ENCODE data around the gene RELN. TPM values are rescaled to one million over a fixed set of nuclear protein-coding genes. Genes with fewer than 3 reads are reported as not detected.
"Not testable (repeated sequence)": the region's sequence is repeated elsewhere in the genome, so short reads cannot be mapped to it uniquely, and the experiment has no call there.

Gene RELN
- total RNA-seq (2014; rRNA removed; shearing (Covaris generic)) = 0.24 TPM in 1 of 2 replicates, not detected in the other

GRCh38 chr7:103989200-103989784, at the start of gene RELN:
TSS of gene RELN (minus strand) at chr7:103989658. CDS start at chr7:103989356, 302 bp downstream.
- DNase-seq = peak; percentile 73
- no peaks in the 10 kb centered on the region for H3K36me3 ChIP-seq (replicated peaks; ENCODE audit: control insufficient read depth, insufficient read depth, low read length)
- peaks cover 63% of the 10 kb centered on the region for H3K27me3 ChIP-seq (ENCODE audit: control insufficient read depth, insufficient read depth, low read length)
- H3K4me3 ChIP-seq (ENCODE audit: insufficient read depth, low read depth, low read length) = peak within 1 kb of the TSS; percentile 48

GRCh38 chr7:104038136-104038535, 48.7 kb upstream of the RELN start:
- Histone ChIP-seq H3K27me3 (ENCODE audit: control insufficient read depth, insufficient read depth, low read length) (no peaks in the 10 kb centered on the region), H3K4me3 (ENCODE audit: insufficient read depth, low read depth, low read length) (no peak overlapping the region), H3K36me3 (replicated peaks; ENCODE audit: control insufficient read depth, insufficient read depth, low read length) (no peaks in the 10 kb centered on the region)
- no peak for DNase-seq

- DNase-seq; H3K27me3 ChIP-seq (ENCODE audit: control insufficient read depth, insufficient read depth, low read length); H3K36me3 ChIP-seq (replicated peaks; ENCODE audit: control insufficient read depth, insufficient read depth, low read length); H3K4me3 ChIP-seq (ENCODE audit: insufficient read depth, low read depth, low read length): not testable (repeated sequence)
Measured at GRCh38 chr7:104036889-104037288, 47.4 kb upstream of the RELN start.

GRCh38 chr7:104035351-104035750, 45.9 kb upstream of the RELN start:
- no peaks in the 10 kb centered on the region for H3K36me3 ChIP-seq (replicated peaks; ENCODE audit: control insufficient read depth, insufficient read depth, low read length)
- DNase-seq = no peak
- no peak overlapping the region for H3K4me3 ChIP-seq (ENCODE audit: insufficient read depth, low read depth, low read length)
- no peaks in the 10 kb centered on the region for H3K27me3 ChIP-seq (ENCODE audit: control insufficient read depth, insufficient read depth, low read length)

- DNase-seq = no peak
- no peaks in the 10 kb centered on the region for H3K27me3 ChIP-seq (ENCODE audit: control insufficient read depth, insufficient read depth, low read length)
Measured at GRCh38 chr7:104034679-104035078, 45.2 kb upstream of the RELN start.

GRCh38 chr7:104033837-104034236, 44.4 kb upstream of the RELN start:
- Histone ChIP-seq H3K36me3 (replicated peaks; ENCODE audit: control insufficient read depth, insufficient read depth, low read length) (no peaks in the 10 kb centered on the region), H3K27me3 (ENCODE audit: control insufficient read depth, insufficient read depth, low read length) (no peaks in the 10 kb centered on the region), H3K4me3 (ENCODE audit: insufficient read depth, low read depth, low read length) (no peak overlapping the region)
- no peak for DNase-seq

More at GRCh38 chr7:104034679-104035078, 45.2 kb upstream of the RELN start:
- H3K36me3 ChIP-seq (replicated peaks; ENCODE audit: control insufficient read depth, insufficient read depth, low read length) = no peaks in the 10 kb centered on the region
- H3K4me3 ChIP-seq (ENCODE audit: insufficient read depth, low read depth, low read length) = no peak overlapping the region

GRCh38 chr7:104032486-104032885, 43.0 kb upstream of the RELN start:
- H3K4me3 ChIP-seq (ENCODE audit: insufficient read depth, low read depth, low read length) = no peak overlapping the region
- no peaks in the 10 kb centered on the region for H3K36me3 ChIP-seq (replicated peaks; ENCODE audit: control insufficient read depth, insufficient read depth, low read length)
- no peaks in the 10 kb centered on the region for H3K27me3 ChIP-seq (ENCODE audit: control insufficient read depth, insufficient read depth, low read length)
- no peak for DNase-seq

- DNase-seq = no peak
- H3K36me3 ChIP-seq (replicated peaks; ENCODE audit: control insufficient read depth, insufficient read depth, low read length) = no peaks in the 10 kb centered on the region
- H3K4me3 ChIP-seq (ENCODE audit: insufficient read depth, low read depth, low read length) = no peak overlapping the region
- H3K27me3 ChIP-seq (ENCODE audit: control insufficient read depth, insufficient read depth, low read length) = no peaks in the 10 kb centered on the region
Measured at GRCh38 chr7:104029765-104030164, 40.3 kb upstream of the RELN start.

GRCh38 chr7:104024632-104025031, 35.2 kb upstream of the RELN start:
- no peaks in the 10 kb centered on the region for H3K27me3 ChIP-seq (ENCODE audit: control insufficient read depth, insufficient read depth, low read length)
- H3K4me3 ChIP-seq (ENCODE audit: insufficient read depth, low read depth, low read length) = no peak overlapping the region
- no peak for DNase-seq
- H3K36me3 ChIP-seq (replicated peaks; ENCODE audit: control insufficient read depth, insufficient read depth, low read length) = no peaks in the 10 kb centered on the region

- no peak for DNase-seq
- Histone ChIP-seq H3K36me3 (replicated peaks; ENCODE audit: control insufficient read depth, insufficient read depth, low read length) (no peaks in the 10 kb centered on the region), H3K27me3 (ENCODE audit: control insufficient read depth, insufficient read depth, low read length) (no peaks in the 10 kb centered on the region), H3K4me3 (ENCODE audit: insufficient read depth, low read depth, low read length) (no peak overlapping the region)
Measured at GRCh38 chr7:104023100-104023499, 33.6 kb upstream of the RELN start.

- no peaks in the 10 kb centered on the region for H3K27me3 ChIP-seq (ENCODE audit: control insufficient read depth, insufficient read depth, low read length)
- H3K4me3 ChIP-seq (ENCODE audit: insufficient read depth, low read depth, low read length) = no peak overlapping the region
- H3K36me3 ChIP-seq (replicated peaks; ENCODE audit: control insufficient read depth, insufficient read depth, low read length) = no peaks in the 10 kb centered on the region
- DNase-seq = no peak
Measured at GRCh38 chr7:104018425-104018824, 29.0 kb upstream of the RELN start.

GRCh38 chr7:104017001-104017400, 27.5 kb upstream of the RELN start:
- Histone ChIP-seq H3K27me3 (ENCODE audit: control insufficient read depth, insufficient read depth, low read length) (no peaks in the 10 kb centered on the region), H3K36me3 (replicated peaks; ENCODE audit: control insufficient read depth, insufficient read depth, low read length) (no peaks in the 10 kb centered on the region)
- DNase-seq = no peak

GRCh38 chr7:104012835-104013234, 23.4 kb upstream of the RELN start:
- no peak overlapping the region for H3K4me3 ChIP-seq (ENCODE audit: insufficient read depth, low read depth, low read length)
- H3K36me3 ChIP-seq (replicated peaks; ENCODE audit: control insufficient read depth, insufficient read depth, low read length) = no peaks in the 10 kb centered on the region
- no peaks in the 10 kb centered on the region for H3K27me3 ChIP-seq (ENCODE audit: control insufficient read depth, insufficient read depth, low read length)
- no peak for DNase-seq

More at GRCh38 chr7:104017001-104017400, 27.5 kb upstream of the RELN start:
- no peak overlapping the region for H3K4me3 ChIP-seq (ENCODE audit: insufficient read depth, low read depth, low read length)

- no peaks in the 10 kb centered on the region for H3K36me3 ChIP-seq (replicated peaks; ENCODE audit: control insufficient read depth, insufficient read depth, low read length)
- H3K4me3 ChIP-seq (ENCODE audit: insufficient read depth, low read depth, low read length) = no peak overlapping the region
- DNase-seq = no peak
- no peaks in the 10 kb centered on the region for H3K27me3 ChIP-seq (ENCODE audit: control insufficient read depth, insufficient read depth, low read length)
Measured at GRCh38 chr7:104011829-104012228, 22.4 kb upstream of the RELN start.

- H3K27me3 ChIP-seq (ENCODE audit: control insufficient read depth, insufficient read depth, low read length) = no peaks in the 10 kb centered on the region
- no peak for DNase-seq
- no peak overlapping the region for H3K4me3 ChIP-seq (ENCODE audit: insufficient read depth, low read depth, low read length)
- H3K36me3 ChIP-seq (replicated peaks; ENCODE audit: control insufficient read depth, insufficient read depth, low read length) = no peaks in the 10 kb centered on the region
Measured at GRCh38 chr7:104010052-104010909, 20.8 kb upstream of the RELN start.
